OCI-LY1 (cell line): ENCODE measurements around the gene HAPSTR1.

Experiments used
- H2AFZ ChIP-seq: fragments of 200-600 bp; sonication (generic), shearing (Covaris generic); 2 replicates; pipeline ENCODE4 v1.6.0; 2014; ENCODE audit warnings: antibody characterized with exemption, mild to moderate bottlenecking, low read length
- H3F3A ChIP-seq: fragments of 200-600 bp; sonication (generic), shearing (Covaris generic); 2 replicates; pipeline ENCODE4 v1.6.0; 2014; ENCODE audit warnings: mild to moderate bottlenecking, antibody characterized with exemption, low read length, moderate library complexity; ENCODE audit not compliant: insufficient read depth
- H3K27ac ChIP-seq: fragments of 200-600 bp; sonication (generic); 2 replicates; pipeline ENCODE4 v1.5.1; 2014; ENCODE audit warnings: low read length, mixed run types, mild to moderate bottlenecking, low read depth; ENCODE audit not compliant: poor library complexity, severe bottlenecking
- H3K27me3 ChIP-seq: fragments of 200-600 bp; sonication (generic); 2 replicates; pipeline ENCODE4 v1.6.0; 2014; ENCODE audit warnings: antibody characterized with exemption, mild to moderate bottlenecking, low read length, moderate library complexity; ENCODE audit not compliant: insufficient read depth
- H3K36me3 ChIP-seq: fragments of 200-600 bp; sonication (generic); 2 replicates; pipeline ENCODE4 v1.6.1; 2014; ENCODE audit warnings: mild to moderate bottlenecking, antibody characterized with exemption, low read length, moderate library complexity, mixed read lengths; ENCODE audit not compliant: insufficient read depth
- H3K4me1 ChIP-seq: fragments of 200-600 bp; sonication (generic); 2 replicates; pipeline ENCODE4 v1.5.1; 2014; ENCODE audit warnings: mild to moderate bottlenecking, low read length, moderate library complexity; ENCODE audit not compliant: insufficient read depth, severe bottlenecking
- H3K4me2 ChIP-seq: fragments of 200-600 bp; sonication (generic), shearing (Covaris generic); 2 replicates; pipeline ENCODE4 v1.6.1; 2014; ENCODE audit warnings: low read length
- H3K4me3 ChIP-seq: fragments of 200-600 bp; sonication (generic); 2 replicates; pipeline ENCODE4 v1.5.1; 2014; ENCODE audit warnings: low read length, low read depth, mild to moderate bottlenecking, mixed read lengths; ENCODE audit not compliant: poor library complexity, severe bottlenecking
- H3K79me2 ChIP-seq: fragments of 200-600 bp; shearing (Covaris generic); 2 replicates; pipeline ENCODE4 v1.6.1; 2016; ENCODE audit warnings: mixed run types, low read length, mixed read lengths; ENCODE audit not compliant: insufficient read depth
- H3K9ac ChIP-seq: fragments of 200-600 bp; sonication (generic), shearing (Covaris generic); 2 replicates; pipeline ENCODE4 v1.6.1; 2014; ENCODE audit warnings: mild to moderate bottlenecking, low read length, mixed read lengths
- H3K9me2 ChIP-seq: fragments of 200-600 bp; sonication (generic), shearing (Covaris generic); 2 replicates; pipeline ENCODE4 v1.6.1; 2014; ENCODE audit warnings: low read depth, mild to moderate bottlenecking, low read length, mixed read lengths
- H3K9me3 ChIP-seq: fragments of 200-600 bp; shearing (Covaris generic); 2 replicates; pipeline ENCODE4 v1.6.1; 2014; ENCODE audit warnings: low read length, mixed read lengths
- H4K20me1 ChIP-seq: fragments of 200-600 bp; sonication (generic), shearing (Covaris generic); 2 replicates; pipeline ENCODE4 v1.6.0; 2016; ENCODE audit warnings: mild to moderate bottlenecking, low read length; ENCODE audit not compliant: insufficient read depth
- EZH2 ChIP-seq: fragments of 200-600 bp; sonication (generic), shearing (Covaris generic); IDR thresholded peaks from 2 replicates; pipeline ENCODE4 v1.8.0; 2017; ENCODE audit warnings: borderline replicate concordance, mixed run types, mild to moderate bottlenecking, antibody characterized with exemption, low read length, moderate library complexity, mixed read lengths
- TF ChIP-seq, protein P1 (sequence below): fragments of 200-600 bp; sonication (generic), shearing (Covaris generic); IDR thresholded peaks from 2 replicates; pipeline ENCODE4 v1.5.1; 2017; ENCODE audit warnings: mild to moderate bottlenecking, antibody characterized with exemption, low read length, moderate library complexity, mixed read lengths

The HAPSTR1 gene

DNA sequence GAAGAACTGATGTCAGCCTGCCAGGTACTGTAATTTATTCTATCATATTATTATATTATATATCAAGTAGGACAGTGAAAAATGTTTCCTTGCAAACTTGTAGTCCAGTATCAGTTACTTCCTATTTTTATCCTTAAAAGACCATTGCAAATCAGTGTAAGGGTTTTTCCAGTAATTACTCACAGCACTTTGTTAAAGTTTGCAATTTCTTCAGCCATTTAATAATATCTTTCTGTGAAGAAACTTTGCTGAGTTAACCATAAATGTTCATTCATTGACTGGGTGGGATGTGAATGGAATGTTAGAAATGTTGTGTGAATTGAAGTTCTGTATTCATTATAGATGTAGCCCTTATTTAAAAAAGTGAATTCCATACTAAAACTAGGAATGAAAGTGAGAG, 26.7 kb downstream of the HAPSTR1 start:
- Histone ChIP-seq H3K4me1 (peaks cover under 1% of the 10 kb centered on the region), H3K9me2 (no peaks in the 10 kb centered on the region), H4K20me1 (peaks cover 5% of the 10 kb centered on the region; the same call in 1 of the 2 replicates), H3K27ac (no peak overlapping the region), H3K4me2 (no peak overlapping the region), H3K9me3 (no peaks in the 10 kb centered on the region), H3K4me3 (no peak overlapping the region), H3K79me2 (peaks cover 16% of the 10 kb centered on the region), H2AFZ (no peak overlapping the region), H3K9ac (no peak overlapping the region), H3F3A (no peaks in the 10 kb centered on the region; the same call in 1 of the 2 replicates), H3K36me3 (peaks cover 72% of the 10 kb centered on the region), H3K27me3 (no peaks in the 10 kb centered on the region)
- TF ChIP-seq, protein P1, sequence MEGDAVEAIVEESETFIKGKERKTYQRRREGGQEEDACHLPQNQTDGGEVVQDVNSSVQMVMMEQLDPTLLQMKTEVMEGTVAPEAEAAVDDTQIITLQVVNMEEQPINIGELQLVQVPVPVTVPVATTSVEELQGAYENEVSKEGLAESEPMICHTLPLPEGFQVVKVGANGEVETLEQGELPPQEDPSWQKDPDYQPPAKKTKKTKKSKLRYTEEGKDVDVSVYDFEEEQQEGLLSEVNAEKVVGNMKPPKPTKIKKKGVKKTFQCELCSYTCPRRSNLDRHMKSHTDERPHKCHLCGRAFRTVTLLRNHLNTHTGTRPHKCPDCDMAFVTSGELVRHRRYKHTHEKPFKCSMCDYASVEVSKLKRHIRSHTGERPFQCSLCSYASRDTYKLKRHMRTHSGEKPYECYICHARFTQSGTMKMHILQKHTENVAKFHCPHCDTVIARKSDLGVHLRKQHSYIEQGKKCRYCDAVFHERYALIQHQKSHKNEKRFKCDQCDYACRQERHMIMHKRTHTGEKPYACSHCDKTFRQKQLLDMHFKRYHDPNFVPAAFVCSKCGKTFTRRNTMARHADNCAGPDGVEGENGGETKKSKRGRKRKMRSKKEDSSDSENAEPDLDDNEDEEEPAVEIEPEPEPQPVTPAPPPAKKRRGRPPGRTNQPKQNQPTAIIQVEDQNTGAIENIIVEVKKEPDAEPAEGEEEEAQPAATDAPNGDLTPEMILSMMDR: no peak
- TF ChIP-seq EZH2: no peak

DNA sequence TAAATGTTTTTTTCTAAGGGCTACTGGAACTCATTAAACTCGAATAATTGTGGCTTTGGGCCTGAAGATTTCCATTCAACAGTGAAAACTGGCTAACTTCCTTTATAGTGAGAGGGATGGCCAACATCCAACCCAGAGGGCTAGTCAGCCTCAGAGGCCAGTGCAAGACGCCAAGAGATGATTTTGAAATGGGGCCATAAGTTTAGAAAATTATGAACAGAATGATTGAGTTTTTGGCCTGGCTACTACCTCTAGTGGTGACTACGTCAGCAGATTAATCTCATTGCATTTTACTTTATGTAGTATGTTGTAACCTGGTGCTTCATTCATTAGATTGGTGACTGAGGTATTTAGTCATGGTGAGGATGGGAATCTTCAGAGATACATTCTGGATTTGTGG, 28.4 kb downstream of the HAPSTR1 start:
- Histone ChIP-seq H3F3A (no peaks in the 10 kb centered on the region), H3K4me2 (no peak overlapping the region), H3K4me1 (peaks cover 9% of the 10 kb centered on the region), H2AFZ (no peak overlapping the region), H3K9me3 (no peaks in the 10 kb centered on the region), H3K27me3 (no peaks in the 10 kb centered on the region), H3K36me3 (peaks cover 66% of the 10 kb centered on the region), H3K9me2 (no peaks in the 10 kb centered on the region), H3K4me3 (no peak overlapping the region), H3K9ac (no peak overlapping the region), H3K27ac (no peak overlapping the region), H3K79me2 (0 out of 2 replicates have a peak, but pooled peaks cover under 1% of the 10 kb centered on the region), H4K20me1 (no peaks in the 10 kb centered on the region)
- TF ChIP-seq, protein P1: no peak
- no peak for TF ChIP-seq EZH2

DNA sequence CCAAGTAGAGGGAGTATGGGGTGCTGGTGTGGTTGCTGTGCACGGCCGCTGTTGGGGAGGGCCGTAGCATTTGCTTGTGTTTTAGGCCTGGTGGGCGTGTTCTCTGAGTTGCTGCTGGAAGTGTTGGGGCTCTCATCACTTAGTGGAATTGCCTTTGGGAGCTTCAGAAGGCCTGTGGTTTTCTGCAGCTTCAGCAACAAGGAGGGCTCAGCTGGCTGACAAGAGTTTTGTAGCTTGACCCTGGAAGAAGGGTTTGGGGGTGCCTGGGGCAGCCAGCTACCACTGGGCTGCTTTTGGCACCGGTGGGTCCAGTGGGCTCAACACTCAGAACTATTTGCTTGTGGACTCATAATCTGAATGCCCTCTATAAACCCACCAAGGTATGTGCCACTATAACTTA, 30.9 kb downstream of the HAPSTR1 start:
- no peak overlapping the region for H3K4me2 ChIP-seq
- no peak overlapping the region for H2AFZ ChIP-seq
- peaks cover 43% of the 10 kb centered on the region for H3K36me3 ChIP-seq
- H3K27ac ChIP-seq: no peak overlapping the region
- no peaks in the 10 kb centered on the region for H3F3A ChIP-seq
- TF ChIP-seq, protein P1: no peak
- no peak for TF ChIP-seq EZH2
- H4K20me1 ChIP-seq: no peaks in the 10 kb centered on the region
- no peak overlapping the region for H3K9ac ChIP-seq
- H3K4me1 ChIP-seq: peaks cover 9% of the 10 kb centered on the region
- H3K9me3 ChIP-seq: no peaks in the 10 kb centered on the region
- H3K79me2 ChIP-seq: no peaks in the 10 kb centered on the region
- H3K4me3 ChIP-seq: no peak overlapping the region
- no peaks in the 10 kb centered on the region for H3K9me2 ChIP-seq
- H3K27me3 ChIP-seq: no peaks in the 10 kb centered on the region
